HEK293 (cell line): ENCODE data around the gene DYNC1LI1.

Experiments
- CTCF ChIA-PET: fragments of 350-600 bp; formaldehyde crosslinking; extraction: SDS; loops from one replicate; lab custom pipeline; 2021; ENCODE audit warnings: antibody characterized with exemption; lab: Yijun Ruan, JAX
- POLR2A ChIA-PET: fragments of 300-600 bp; formaldehyde crosslinking; extraction: SDS; loops from one replicate; lab custom pipeline; 2020; ENCODE audit warnings: antibody characterized with exemption, inconsistent platforms; lab: Yijun Ruan, JAX
- H3K27ac ChIP-seq: fragments of 200-500 bp; sonication (Bioruptor generic); 2 replicates; pipeline ENCODE4 v1.5.1; 2014; ENCODE audit warnings: low read depth, low read length, control low read depth, inconsistent platforms; ENCODE audit errors: extremely low read depth
- H3K36me3 ChIP-seq, 2 experiments: fragments of 200-500 bp in 1 of 2; sonication (Bioruptor generic) in 1 of 2; 1 replicate in 1 of 2; 2 replicates in 1 of 2; pipeline ENCODE4 v1.5.1; 2014 to 2017; ENCODE audit warnings: inconsistent platforms in 2 of 2, low read length in 2 of 2; ENCODE audit not compliant: control insufficient read depth in 2 of 2, insufficient read depth in 1 of 2
- H3K4me1 ChIP-seq: fragments of 200-500 bp; sonication (Bioruptor generic); 2 replicates; pipeline ENCODE4 v1.5.1; 2014; ENCODE audit warnings: mild to moderate bottlenecking, low read length, inconsistent platforms; ENCODE audit not compliant: control insufficient read depth, insufficient read depth
- H3K4me3 ChIP-seq: 2 replicates; pipeline ENCODE4 v1.5.1; 2011; ENCODE audit warnings: low read depth, mild to moderate bottlenecking, control low read depth, low read length, moderate library complexity
- H3K9me3 ChIP-seq: fragments of 200-500 bp; sonication (Bioruptor generic); 2 replicates; pipeline ENCODE4 v1.5.1; 2014; ENCODE audit warnings: low read depth, low read length, inconsistent platforms; ENCODE audit not compliant: control insufficient read depth, insufficient read depth
- ATF2 ChIP-seq: fragments of 450-650 bp; formaldehyde crosslinking; IDR thresholded peaks from 2 replicates; pipeline ENCODE4 v1.5.1; 2016; ENCODE audit warnings: missing biosample characterization, missing genetic modification characterization, low read depth
- KLF7 ChIP-seq: fragments of 450-650 bp; formaldehyde crosslinking; IDR thresholded peaks from 2 replicates; pipeline ENCODE4 v1.5.1; 2016; ENCODE audit warnings: missing biosample characterization, missing genetic modification characterization, borderline replicate concordance
- PRDM4 ChIP-seq: fragments of 450-650 bp; formaldehyde crosslinking; IDR thresholded peaks from 2 replicates; pipeline ENCODE4 v1.5.1; 2017; ENCODE audit warnings: missing biosample characterization, missing genetic modification characterization
- SP3 ChIP-seq: fragments of 450-650 bp; formaldehyde crosslinking; IDR thresholded peaks from 2 replicates; pipeline ENCODE4 v1.5.1; 2016; ENCODE audit warnings: missing biosample characterization, missing genetic modification characterization
- ZBTB1 ChIP-seq: fragments of 450-650 bp; formaldehyde crosslinking; IDR thresholded peaks from 2 replicates; pipeline ENCODE4 v1.5.1; 2016; ENCODE audit warnings: missing biosample characterization, missing genetic modification characterization
- ZBTB44 ChIP-seq: fragments of 450-650 bp; IDR thresholded peaks from 2 replicates; pipeline ENCODE4 v1.5.1; 2018; ENCODE audit warnings: missing biosample characterization, mild to moderate bottlenecking, missing genetic modification characterization
- ZBTB8A ChIP-seq: fragments of 450-650 bp; formaldehyde crosslinking; IDR thresholded peaks from 2 replicates; pipeline ENCODE4 v1.5.1; 2016; ENCODE audit warnings: missing biosample characterization, missing genetic modification characterization
- ZEB2 ChIP-seq: fragments of 450-650 bp; formaldehyde crosslinking; IDR thresholded peaks from 2 replicates; pipeline ENCODE4 v1.5.1; 2016; ENCODE audit warnings: missing biosample characterization, missing genetic modification characterization
- ZNF16 ChIP-seq: fragments of 450-650 bp; formaldehyde crosslinking; IDR thresholded peaks from 2 replicates; pipeline ENCODE4 v1.5.1; 2016; ENCODE audit warnings: low read depth, missing biosample characterization, missing genetic modification characterization
- ZNF2 ChIP-seq: fragments of 450-650 bp; formaldehyde crosslinking; IDR thresholded peaks from 2 replicates; pipeline ENCODE4 v1.5.1; 2016; ENCODE audit warnings: missing biosample characterization, missing genetic modification characterization
- ZNF211 ChIP-seq: fragments of 450-650 bp; formaldehyde crosslinking; IDR thresholded peaks from 2 replicates; pipeline ENCODE4 v1.5.1; 2016; ENCODE audit warnings: low read depth, missing biosample characterization, missing genetic modification characterization
- ZNF248 ChIP-seq: fragments of 450-650 bp; formaldehyde crosslinking; IDR thresholded peaks from 2 replicates; pipeline ENCODE4 v1.5.1; 2017; ENCODE audit warnings: missing biosample characterization, missing genetic modification characterization
- ZNF26 ChIP-seq: fragments of 450-650 bp; formaldehyde crosslinking; IDR thresholded peaks from 2 replicates; pipeline ENCODE4 v1.5.1; 2016; ENCODE audit warnings: missing biosample characterization, missing genetic modification characterization
- ZNF302 ChIP-seq: fragments of 450-650 bp; formaldehyde crosslinking; IDR thresholded peaks from 2 replicates; pipeline ENCODE4 v1.5.1; 2016; ENCODE audit warnings: missing biosample characterization, missing genetic modification characterization, low read depth
- ZNF311 ChIP-seq: fragments of 450-650 bp; formaldehyde crosslinking; IDR thresholded peaks from 2 replicates; pipeline ENCODE4 v1.5.1; 2017; ENCODE audit warnings: missing biosample characterization, missing genetic modification characterization, borderline replicate concordance
- ZNF366 ChIP-seq: fragments of 450-650 bp; formaldehyde crosslinking; conservative IDR thresholded peaks from 2 replicates; pipeline ENCODE4 v1.5.1; 2016; ENCODE audit warnings: missing biosample characterization, missing genetic modification characterization
- ZNF394 ChIP-seq: fragments of 450-650 bp; formaldehyde crosslinking; IDR thresholded peaks from 2 replicates; pipeline ENCODE4 v1.5.1; 2016; ENCODE audit warnings: missing biosample characterization, missing genetic modification characterization, mild to moderate bottlenecking, moderate library complexity, borderline replicate concordance
- ZNF416 ChIP-seq: fragments of 450-650 bp; formaldehyde crosslinking; IDR thresholded peaks from 2 replicates; pipeline ENCODE4 v1.5.1; 2016; ENCODE audit warnings: missing biosample characterization, missing genetic modification characterization
- ZNF423 ChIP-seq: fragments of 450-650 bp; formaldehyde crosslinking; IDR thresholded peaks from 2 replicates; pipeline ENCODE4 v1.5.1; 2016; ENCODE audit warnings: missing biosample characterization, missing genetic modification characterization
- ZNF48 ChIP-seq: fragments of 450-650 bp; formaldehyde crosslinking; IDR thresholded peaks from 2 replicates; pipeline ENCODE4 v1.5.1; 2016; ENCODE audit warnings: missing biosample characterization, missing genetic modification characterization
- ZNF549 ChIP-seq: fragments of 450-650 bp; IDR thresholded peaks from 2 replicates; pipeline ENCODE4 v1.5.1; 2018; ENCODE audit warnings: missing biosample characterization, missing genetic modification characterization, mild to moderate bottlenecking, inconsistent platforms, moderate library complexity
- ZNF585B ChIP-seq: fragments of 450-650 bp; formaldehyde crosslinking; IDR thresholded peaks from 2 replicates; pipeline ENCODE4 v1.5.1; 2016; ENCODE audit warnings: missing biosample characterization, missing genetic modification characterization
- ZNF596 ChIP-seq: fragments of 450-650 bp; IDR thresholded peaks from 2 replicates; pipeline ENCODE4 v1.5.0; 2018; ENCODE audit warnings: missing biosample characterization, mild to moderate bottlenecking, missing genetic modification characterization, moderate library complexity
- ZNF660 ChIP-seq: fragments of 450-650 bp; IDR thresholded peaks from 2 replicates; pipeline ENCODE4 v1.5.1; 2018; ENCODE audit warnings: missing biosample characterization, mild to moderate bottlenecking, missing genetic modification characterization
- ZNF677 ChIP-seq: fragments of 450-650 bp; IDR thresholded peaks from 2 replicates; pipeline ENCODE4 v1.5.0; 2018; ENCODE audit warnings: missing biosample characterization, mild to moderate bottlenecking, missing genetic modification characterization, moderate library complexity
- ZNF747 ChIP-seq: fragments of 450-650 bp; formaldehyde crosslinking; IDR thresholded peaks from 2 replicates; pipeline ENCODE4 v1.5.1; 2016; ENCODE audit warnings: missing biosample characterization, missing genetic modification characterization
- ZNF76 ChIP-seq: fragments of 450-650 bp; formaldehyde crosslinking; IDR thresholded peaks from 2 replicates; pipeline ENCODE4; 2016; ENCODE audit warnings: low read depth, missing biosample characterization, missing genetic modification characterization, borderline replicate concordance
- ZNF768 ChIP-seq: fragments of 450-650 bp; formaldehyde crosslinking; IDR thresholded peaks from 2 replicates; pipeline ENCODE4 v1.5.1; 2018; ENCODE audit warnings: missing biosample characterization, mild to moderate bottlenecking, missing genetic modification characterization
- ZNF843 ChIP-seq: fragments of 450-650 bp; formaldehyde crosslinking; IDR thresholded peaks from 2 replicates; pipeline ENCODE4 v1.5.1; 2016; ENCODE audit warnings: missing biosample characterization, missing genetic modification characterization

DYNC1LI1 gene

GRCh38 chr3:32570421-32571191 lies at the start of gene DYNC1LI1:
TSS of gene DYNC1LI1 (minus strand) at chr3:32570858. CDS start at chr3:32570770, 88 bp downstream.
- Histone ChIP-seq H3K27ac (peak within 1 kb of the TSS; percentile 86), H3K9me3 (no peaks in the 10 kb centered on the region), H3K4me3 (peak within 1 kb of the TSS; percentile 99), H3K4me1 (no peaks in the 10 kb centered on the region), H3K36me3 (peaks cover 0 to 11% of the 10 kb centered on the region in 2 experiments; a peak in 2 of 3 replicates)
- POLR2A ChIA-PET, result interaction anchor here (1.6 kb wide), 1 partner anchor 68 kb away, joined by 7 read pairs; the partner anchor contains the start of gene CMTM6
- CTCF ChIA-PET, result no interaction called here
- TF ChIP-seq ZNF2, result peak; percentile 54
- no peak for TF ChIP-seq ZNF394 (tag by site-specific recombination)
- peak; percentile 42; the same call in 1 of the 2 replicates for TF ChIP-seq SP3 (tag by site-specific recombination)
- peak; percentile 50; the same call in 1 of the 2 replicates for TF ChIP-seq ZNF76 (tag by site-specific recombination)
- no peak for TF ChIP-seq ZNF302 (tag by site-specific recombination)
- TF ChIP-seq ZNF549 (tag by site-specific recombination), result no peak
- no peak for TF ChIP-seq PRDM4
- TF ChIP-seq ZNF366 (tag by site-specific recombination), result no peak
- TF ChIP-seq ZEB2 (tag by site-specific recombination), result 0 out of 2 replicates have a peak, but pooled peaks have one; percentile 69
- no peak for TF ChIP-seq ZBTB1 (tag by site-specific recombination)
- TF ChIP-seq ZNF843, result no peak; the same call in 1 of the 2 replicates
- TF ChIP-seq ATF2 (tag by site-specific recombination), result no peak
- no peak for TF ChIP-seq ZNF16 (tag by site-specific recombination)
- TF ChIP-seq ZBTB8A (tag by site-specific recombination), result peak; percentile 92
- TF ChIP-seq ZNF677 (tag by site-specific recombination), result 0 out of 2 replicates have a peak, but pooled peaks have one; percentile 21
- TF ChIP-seq ZNF585B, result no peak
- TF ChIP-seq ZNF423 (tag by site-specific recombination), result no peak
- TF ChIP-seq ZNF311 (tag by site-specific recombination), result no peak
- TF ChIP-seq KLF7, result no peak
- TF ChIP-seq ZBTB44 (tag by site-specific recombination), result no peak
- no peak for TF ChIP-seq ZNF211 (tag by site-specific recombination)
- TF ChIP-seq ZNF660, result peak; percentile 48; the same call in 1 of the 2 replicates
- no peak for TF ChIP-seq ZNF596 (tag by site-specific recombination)
- no peak for TF ChIP-seq ZNF248 (tag by site-specific recombination)
- no peak for TF ChIP-seq ZNF26 (tag by site-specific recombination)
- no peak for TF ChIP-seq ZNF48 (tag by site-specific recombination)
- TF ChIP-seq ZNF747 (tag by site-specific recombination), result no peak
- TF ChIP-seq ZNF416 (tag by site-specific recombination), result no peak
- TF ChIP-seq ZNF768 (tag by site-specific recombination), result no peak
